Small intestine (tissue), 7 donors: ENCODE data around the gene PHF23. TPM values are rescaled to one million over a fixed set of nuclear protein-coding genes. Genes with fewer than 3 reads are reported as not detected.

Experiments
- DNase-seq, 2 donors: peaks; one replicate each; pipeline versions ENCODE4 v3.0.0 to v3.0.0-alpha.2; 2013
- FAIRE-seq: peaks from 2 replicates; lab custom pipeline; 2012; peaks lifted over from hg19 to GRCh38; lab: Jason Lieb, UNC
- H3K27ac ChIP-seq, 3 donors: one replicate each; pipeline ENCODE4 v1.5.1; 2013; ENCODE audit warnings: low read length in 2 of 3, mild to moderate bottlenecking in 2 of 3, control low read depth in 1 of 3, inconsistent platforms in 1 of 3, low read depth in 1 of 3, moderate library complexity in 1 of 3
- H3K27me3 ChIP-seq, 3 donors: one replicate each; pipeline ENCODE4 v1.6.1; 2013; ENCODE audit warnings: low read length in 3 of 3, inconsistent platforms in 1 of 3; ENCODE audit not compliant: control insufficient read depth in 3 of 3, insufficient read depth in 3 of 3
- H3K36me3 ChIP-seq, 3 donors: one replicate each; pipeline ENCODE4 v1.6.1; 2013; ENCODE audit warnings: low read length in 3 of 3, inconsistent platforms in 1 of 3, low read depth in 1 of 3, mild to moderate bottlenecking in 1 of 3, moderate library complexity in 1 of 3; ENCODE audit not compliant: control insufficient read depth in 3 of 3, insufficient read depth in 2 of 3
- H3K4me1 ChIP-seq, 3 donors: one replicate each; pipeline ENCODE4 v1.6.1; 2013; ENCODE audit warnings: low read length in 2 of 3, inconsistent platforms in 1 of 3, low read depth in 1 of 3, mild to moderate bottlenecking in 1 of 3, moderate library complexity in 1 of 3; ENCODE audit not compliant: control insufficient read depth in 3 of 3, insufficient read depth in 2 of 3
- H3K4me3 ChIP-seq, 3 donors: one replicate each; pipeline ENCODE4 v1.5.1; 2013; ENCODE audit warnings: low read length in 3 of 3, control low read depth in 1 of 3, inconsistent platforms in 1 of 3, low read depth in 1 of 3, mild to moderate bottlenecking in 1 of 3, moderate library complexity in 1 of 3
- H3K9me3 ChIP-seq, 2 donors: one replicate each; pipeline ENCODE4 v1.6.1; 2013; ENCODE audit warnings: low read depth in 1 of 2, low read length in 1 of 2; ENCODE audit not compliant: control insufficient read depth in 2 of 2, insufficient read depth in 1 of 2
- WGBS, 3 donors: extraction: QIAGEN DNeasy Blood & Tissue Kit; methylation state at CpG; one replicate each; pipeline ENCODE4 v1.1.7; 2013; 5-methylcytosine and 5-hydroxymethylcytosine counted together
- polyA plus RNA-seq, 4 donors: library from polyadenylated mRNA; stranded (reverse) in 3 of 4; unstranded in 1 of 4; fragments of 200-250 nt in 3 of 4; fragments of 120-200 nt in 1 of 4; gene quantifications; one replicate each; pipeline versions ENCODE4 v1.2.1 to v1.2.3, GENCODE V29; 2013
- donor health status: healthy with polysubstance abuse.
- donor health status: control.
- donor health status: control.
- donor health status: Bipolar disorder and iron deficiency.
- donor health status: healthy.

Gene PHF23
- polyA plus RNA-seq, 4 donors = 26.4 to 44.3 (median 36.0) TPM

GRCh38 chr17:7222972-7223292 lies 16.3 kb downstream of the PHF23 start:
- WGBS, 3 donors = 78 to 86% (median 79%) methylated on average over 7 of the region's 7 CpGs
- no peak for FAIRE-seq
- H3K4me1 ChIP-seq = peaks cover 0 to 36% (median 5%) of the 10 kb centered on the region in 3 donors
- H3K4me3 ChIP-seq = no peak overlapping the region
- no peak for DNase-seq
- peaks cover 16 to 74% (median 20%) of the 10 kb centered on the region in 3 donors for H3K36me3 ChIP-seq
- H3K27me3 ChIP-seq = no peaks in the 10 kb centered on the region
- no peak overlapping the region for H3K27ac ChIP-seq
- no peaks in the 10 kb centered on the region for H3K9me3 ChIP-seq

GRCh38 chr17:7222093-7222971 lies 16.9 kb downstream of the PHF23 start:
- H3K27me3 ChIP-seq = peaks cover 0 to 3% (median 0%) of the 10 kb centered on the region in 3 donors
- H3K27ac ChIP-seq = no peak overlapping the region
- WGBS, 3 donors = 64 to 80% (median 78%) methylated on average over 15 of the region's 15 CpGs
- no peaks in the 10 kb centered on the region for H3K9me3 ChIP-seq
- FAIRE-seq (no peak), DNase-seq (no peak)
- H3K4me1 ChIP-seq = peaks cover 0 to 36% (median 8%) of the 10 kb centered on the region in 3 donors
- peaks cover 16 to 68% (median 20%) of the 10 kb centered on the region in 3 donors for H3K36me3 ChIP-seq
- H3K4me3 ChIP-seq = no peak overlapping the region

DNA sequence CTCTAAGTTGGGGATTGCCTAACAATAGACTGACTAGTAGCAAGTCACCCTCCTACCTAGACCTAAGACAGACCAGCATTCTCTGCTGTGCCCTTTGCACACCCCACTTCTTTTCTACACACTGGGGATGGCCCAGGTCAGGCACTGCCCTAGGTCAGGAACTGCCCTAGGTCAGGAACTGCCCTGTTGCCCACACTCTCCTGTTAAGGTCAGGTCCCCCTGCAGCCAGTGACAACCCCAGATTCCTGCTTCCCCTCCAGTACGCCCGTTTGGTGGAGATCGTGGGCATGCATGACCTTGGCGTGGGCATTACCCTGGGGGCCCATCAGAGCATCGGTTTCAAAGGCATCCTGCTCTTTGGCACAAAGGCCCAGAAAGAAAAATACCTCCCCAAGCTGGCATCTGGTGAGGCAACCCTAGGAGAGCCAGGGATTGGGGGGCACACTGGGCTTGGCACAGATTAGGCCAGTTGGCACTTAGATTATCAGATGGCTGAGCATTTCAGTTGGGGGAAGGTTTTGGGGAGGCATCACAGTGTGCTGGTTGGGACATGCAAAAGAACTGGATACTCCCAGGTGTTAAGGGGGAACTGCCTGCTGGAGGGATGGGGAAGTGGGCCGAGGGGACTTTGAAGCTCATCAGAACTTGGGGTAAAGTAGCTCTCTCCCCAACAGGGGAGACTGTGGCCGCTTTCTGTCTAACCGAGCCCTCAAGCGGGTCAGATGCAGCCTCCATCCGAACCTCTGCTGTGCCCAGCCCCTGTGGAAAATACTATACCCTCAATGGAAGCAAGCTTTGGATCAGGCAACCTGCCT lies 17.8 kb downstream of the PHF23 start:
- H3K27me3 ChIP-seq = peaks cover 0 to 9% (median 0%) of the 10 kb centered on the region in 3 donors
- peak overlapping the region; percentile 93 to 100 (median 99) for H3K27ac ChIP-seq
- no peaks in the 10 kb centered on the region for H3K9me3 ChIP-seq
- FAIRE-seq (no peak), DNase-seq (no peak)
- H3K36me3 ChIP-seq = peaks cover 16 to 59% (median 20%) of the 10 kb centered on the region in 3 donors
- peak overlapping the region in 1 of 3 donors; percentile 8 for H3K4me3 ChIP-seq
- 62 to 75% (median 69%) methylated on average over 10 of the region's 10 CpGs for WGBS, 3 donors
- H3K4me1 ChIP-seq = peaks cover 0 to 36% (median 8%) of the 10 kb centered on the region in 3 donors

- Histone ChIP-seq H3K27ac (peak overlapping the region; percentile 93 to 100 (median 99)), H3K9me3 (no peaks in the 10 kb centered on the region), H3K27me3 (peaks cover 0 to 16% (median 0%) of the 10 kb centered on the region in 3 donors), H3K36me3 (peaks cover 15 to 52% (median 20%) of the 10 kb centered on the region in 3 donors), H3K4me1 (peaks cover 0 to 42% (median 8%) of the 10 kb centered on the region in 3 donors), H3K4me3 (peak overlapping the region in 2 of 3 donors; percentile 78 to 91)
- FAIRE-seq (no peak), DNase-seq (peak; percentile 78 to 81)
- WGBS, 3 donors = 4 to 30% (median 22%) methylated on average over 11 of the region's 11 CpGs
These were observed 18.5 kb downstream of the PHF23 start for GRCh38 chr17:7220593-7221277.

GRCh38 chr17:7219812-7220592 lies 19.3 kb downstream of the PHF23 start, which contains the start of the genes ACADVL and DLG4:
TSS of gene ACADVL (plus strand) at chr17:7219938. CDS start at chr17:7219985, 47 bp downstream.
TSS of gene DLG4 (minus strand) at chr17:7219836.
- H3K36me3 ChIP-seq = peaks cover 12 to 44% (median 16%) of the 10 kb centered on the region in 3 donors
- no peak for FAIRE-seq
- DNase-seq = peak; percentile 92
- peak within 1 kb of the TSS; percentile 78 to 91 (median 80) for H3K4me3 ChIP-seq
- 0% methylated on average over 46 to 63 of the region's 63 CpGs for WGBS, 3 donors
- peaks cover 0 to 20% (median 0%) of the 10 kb centered on the region in 3 donors for H3K27me3 ChIP-seq
- peaks cover 0 to 45% (median 8%) of the 10 kb centered on the region in 3 donors for H3K4me1 ChIP-seq
- H3K27ac ChIP-seq = peak within 1 kb of the TSS; percentile 93 to 100 (median 99)
- no peaks in the 10 kb centered on the region for H3K9me3 ChIP-seq

DNA sequence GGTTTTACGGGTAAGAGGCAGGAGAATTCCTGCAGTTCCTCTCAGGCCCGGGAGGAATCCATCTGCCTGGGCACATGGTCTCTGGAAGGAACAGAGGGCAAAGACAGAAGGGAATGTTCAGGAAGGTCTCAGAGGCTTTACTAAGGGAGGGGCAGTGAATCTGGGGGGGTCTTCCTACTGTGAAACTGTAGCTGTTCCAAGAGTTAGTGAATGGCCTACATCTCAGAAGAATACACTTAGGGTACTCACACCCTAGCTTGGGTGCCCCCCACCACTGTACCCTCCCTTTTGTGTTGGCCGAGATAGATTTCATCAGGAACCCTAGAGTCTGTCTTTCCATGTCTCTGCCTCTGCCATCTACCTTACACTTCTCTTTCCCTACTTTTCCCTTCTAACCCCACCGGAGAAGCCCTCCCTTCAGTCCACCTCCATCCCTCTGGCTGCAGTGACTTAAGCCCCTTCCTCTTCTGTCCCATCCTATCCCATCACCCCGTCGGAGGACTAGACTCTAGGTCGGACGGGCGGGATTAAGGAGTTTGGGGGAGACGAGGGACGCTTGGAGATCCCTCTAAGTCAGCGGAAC lies 19.9 kb downstream of the PHF23 start:
- DNase-seq (no peak), FAIRE-seq (no peak)
- Histone ChIP-seq H3K9me3 (no peaks in the 10 kb centered on the region), H3K27me3 (peaks cover 0 to 20% (median 0%) of the 10 kb centered on the region in 3 donors), H3K36me3 (peaks cover 12 to 38% (median 13%) of the 10 kb centered on the region in 3 donors), H3K4me1 (peaks cover 0 to 45% (median 8%) of the 10 kb centered on the region in 3 donors), H3K27ac (peak overlapping the region; percentile 93 to 100 (median 99)), H3K4me3 (peak overlapping the region in 2 of 3 donors; percentile 78 to 91)
- WGBS, 3 donors = 12 to 20% (median 15%) methylated on average over 12 of the region's 12 CpGs

GRCh38 chr17:7218758-7219157 lies 20.5 kb downstream of the PHF23 start:
- 70 to 91% (median 74%) methylated on average over 6 of the region's 6 CpGs for WGBS, 3 donors
- H3K27me3 ChIP-seq = peaks cover 0 to 20% (median 0%) of the 10 kb centered on the region in 3 donors
- FAIRE-seq (no peak), DNase-seq (no peak)
- H3K9me3 ChIP-seq = no peaks in the 10 kb centered on the region
- peaks cover 7 to 32% (median 12%) of the 10 kb centered on the region in 3 donors for H3K36me3 ChIP-seq
- H3K27ac ChIP-seq = peak overlapping the region in 1 of 3 donors; percentile 8
- H3K4me3 ChIP-seq = no peak overlapping the region
- peaks cover 0 to 48% (median 11%) of the 10 kb centered on the region in 3 donors for H3K4me1 ChIP-seq
